Measurements from ENCODE around the gene KYNU.
"Not testable (repeated sequence)": the region's sequence is repeated elsewhere in the genome, so short reads cannot be mapped to it uniquely, and the experiment has no call there.

Gene KYNU

DNA sequence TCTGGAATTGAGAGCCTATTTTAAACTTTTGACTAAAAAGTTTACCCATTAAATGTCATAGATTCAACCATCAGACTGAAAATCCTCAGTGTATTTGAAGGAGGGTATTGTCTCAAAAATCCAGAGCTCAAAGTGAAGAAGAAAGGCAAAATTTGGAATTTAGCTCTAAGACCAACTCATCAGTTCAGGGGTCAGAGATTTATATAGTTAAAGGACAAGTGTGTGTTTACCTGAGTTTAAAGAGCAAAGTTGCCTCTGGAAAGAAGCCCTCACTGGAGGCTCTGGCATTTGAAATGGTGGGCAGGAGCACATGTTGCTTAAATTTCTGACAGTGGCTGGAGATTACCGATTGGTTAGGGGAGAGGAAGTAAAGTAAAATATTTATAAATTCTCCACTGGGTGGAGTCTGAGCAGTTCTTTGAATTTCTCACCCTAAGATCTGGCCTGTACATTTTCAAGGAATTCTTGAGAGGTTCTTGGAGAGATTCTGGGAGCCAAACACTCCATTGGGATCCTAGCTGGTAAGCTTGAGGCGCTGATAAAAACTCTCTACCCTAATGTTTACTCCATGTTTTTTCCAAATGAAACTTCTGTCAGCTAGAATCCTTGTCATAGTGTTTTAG is at the start of gene KYNU:
TSS of gene KYNU (plus strand) at position 449 of the 623 bp plus-strand sequence. CDS start 7,704 bp downstream, outside the sequence.
- no peak for DNase-seq

DNA sequence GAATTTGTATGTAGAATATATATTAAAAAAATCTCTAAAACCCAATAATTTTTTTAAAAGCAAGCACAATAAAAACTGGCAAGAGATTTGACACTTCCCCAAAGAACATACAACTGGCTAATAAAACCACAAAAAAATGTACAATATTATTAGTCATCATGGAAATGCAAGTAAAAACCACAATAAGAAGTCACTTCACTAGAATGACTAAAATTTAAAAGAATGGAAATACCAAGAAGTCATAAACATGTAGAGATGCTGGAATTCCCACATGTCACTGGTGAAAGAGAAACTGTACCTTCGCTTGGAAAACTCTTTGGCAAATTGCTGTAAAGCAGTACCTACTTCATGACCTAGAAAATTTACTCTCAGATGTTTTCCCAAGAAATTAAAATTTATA is 43.4 kb upstream of the KYNU start:
- DNase-seq = no peak

DNA sequence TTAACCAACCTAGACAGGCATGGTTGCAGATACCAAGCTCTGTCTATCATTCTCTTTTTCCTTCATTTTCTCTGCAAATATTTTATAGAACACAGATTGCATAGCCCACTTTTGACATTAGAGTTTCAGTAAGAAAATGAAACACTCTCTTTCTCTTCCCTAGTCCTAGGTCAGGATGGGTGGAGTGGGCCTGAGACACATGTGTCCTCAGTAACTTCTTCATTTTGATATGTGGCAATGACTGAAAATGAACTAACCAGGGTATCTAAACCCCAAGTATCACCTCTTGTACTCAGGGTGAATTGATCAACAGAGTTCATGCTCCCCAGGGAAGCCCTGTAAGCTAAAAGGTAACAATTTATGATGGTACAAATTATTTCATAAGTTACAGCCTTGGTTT is 37.0 kb upstream of the KYNU start:
- no peak for DNase-seq

DNA sequence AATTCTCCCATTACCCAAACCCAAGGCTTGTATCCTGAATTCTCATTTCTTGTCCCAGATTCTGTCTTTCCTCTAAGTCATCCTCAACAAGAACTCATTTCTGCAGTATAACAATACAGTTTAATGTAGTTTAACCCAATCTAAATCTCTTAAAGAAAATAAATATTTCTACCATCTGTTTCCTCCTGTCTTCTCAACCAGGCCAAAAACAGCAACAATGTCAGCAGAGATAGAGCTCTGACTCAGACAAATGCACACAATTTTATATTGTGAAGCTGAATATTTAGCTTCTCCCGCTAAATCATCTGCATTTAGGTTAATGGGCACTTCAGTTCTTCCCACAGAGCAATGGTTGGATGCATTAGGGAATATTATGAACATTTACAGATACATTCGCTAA is 35.7 kb upstream of the KYNU start:
- no peak for DNase-seq

DNA sequence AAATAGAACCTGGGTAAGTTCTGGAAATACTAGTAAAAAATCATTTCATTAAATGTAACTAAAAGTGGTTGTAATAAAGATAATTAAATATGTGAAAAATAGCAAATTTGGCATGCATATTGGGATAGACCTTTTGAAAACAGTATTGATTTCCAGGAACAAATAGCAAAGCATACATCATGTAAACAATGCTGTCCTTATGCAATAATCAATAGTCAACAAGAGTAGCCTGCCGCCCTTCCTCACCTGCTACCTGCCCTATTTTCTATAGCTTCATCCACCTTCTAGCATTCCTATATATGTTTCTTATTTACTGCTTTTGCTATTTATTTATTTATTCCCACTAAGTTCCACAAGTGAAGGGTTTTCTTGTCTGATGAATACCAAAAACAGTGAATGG is 35.1 kb upstream of the KYNU start:
- no peak for DNase-seq

DNA sequence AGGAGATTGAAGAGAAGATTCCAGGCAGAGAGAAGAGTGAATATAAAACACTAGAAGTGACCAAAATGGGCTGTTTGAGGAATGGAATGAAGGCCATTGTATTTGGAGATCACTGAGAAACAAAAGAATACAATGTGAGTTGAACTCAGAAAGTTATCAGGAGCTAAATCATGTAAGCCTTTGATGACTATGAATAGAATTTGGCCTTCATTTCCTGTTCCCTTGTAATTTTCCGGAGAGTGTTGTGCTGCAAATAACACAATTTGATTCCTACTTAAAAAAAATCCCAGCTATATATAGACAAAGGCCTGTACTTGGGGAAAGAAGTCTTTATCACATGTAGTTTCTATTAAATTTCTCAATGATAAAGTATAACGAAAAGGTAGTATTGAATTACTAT is 33.7 kb upstream of the KYNU start:
- DNase-seq = no peak

DNA sequence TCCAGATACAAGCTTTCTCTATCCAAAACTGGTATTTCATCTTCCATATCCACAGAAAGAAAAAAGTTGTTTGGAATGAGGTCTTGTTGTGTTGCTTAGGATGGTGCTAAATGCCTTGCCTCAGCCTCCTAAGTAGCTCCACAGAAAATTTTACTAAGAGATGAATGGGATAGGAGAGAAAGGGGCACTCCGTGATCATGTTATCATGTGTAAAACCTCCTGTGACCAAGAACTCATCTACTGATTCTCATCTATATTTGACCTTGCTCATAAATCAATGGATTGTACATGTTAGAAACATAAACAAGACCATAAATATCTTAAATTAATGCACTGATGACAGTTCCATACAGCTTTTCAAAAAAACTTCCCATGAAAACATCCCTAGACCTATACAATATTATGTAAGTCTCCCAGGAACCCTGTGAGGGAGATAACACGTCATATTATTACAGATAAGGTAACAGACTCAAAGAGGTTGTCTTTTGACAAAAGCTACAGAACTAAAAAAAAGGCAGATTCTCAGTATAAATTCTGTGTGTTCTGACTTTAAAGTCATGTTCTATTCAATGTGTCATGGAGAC is 29.3 kb upstream of the KYNU start:
- DNase-seq = no peak

DNA sequence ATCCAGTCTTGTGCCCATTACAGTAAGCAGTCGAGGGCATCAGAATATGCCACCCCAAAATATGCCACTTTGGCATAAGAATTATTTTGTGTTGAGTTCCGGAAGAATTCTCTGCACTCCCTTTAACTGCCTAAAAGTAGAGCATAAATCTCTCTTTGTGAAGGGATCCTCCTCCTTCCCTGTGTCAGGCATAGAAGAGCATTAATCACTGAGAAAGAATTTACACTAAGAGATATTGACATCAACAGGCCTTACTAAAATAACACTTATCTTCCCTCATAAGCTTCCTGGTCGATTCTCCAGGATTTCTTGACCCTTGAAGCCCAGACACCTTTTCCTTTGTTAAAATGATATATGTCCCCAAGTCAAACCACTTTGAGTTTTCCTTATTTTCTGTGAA is 27.6 kb upstream of the KYNU start:
- no peak for DNase-seq

DNA sequence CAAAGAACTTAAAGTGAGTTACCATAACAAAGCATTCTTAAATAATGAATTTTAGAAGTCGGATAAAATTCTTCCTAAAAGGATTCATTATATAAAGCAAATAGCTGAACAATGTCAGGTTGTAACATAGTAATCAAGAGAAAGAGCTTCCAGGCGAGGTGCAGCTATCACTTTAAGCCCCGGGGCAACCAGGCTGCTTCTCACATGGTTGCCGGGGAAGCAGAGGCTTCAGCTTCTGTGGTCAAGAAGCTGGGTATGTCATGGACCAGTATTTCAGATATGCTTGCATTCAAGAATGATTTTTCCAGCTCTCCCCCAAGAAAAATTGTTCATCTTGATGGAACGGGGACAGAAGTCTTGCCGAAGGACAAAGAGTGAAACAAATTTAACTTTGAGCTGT is 23.6 kb upstream of the KYNU start:
- DNase-seq = no peak

DNA sequence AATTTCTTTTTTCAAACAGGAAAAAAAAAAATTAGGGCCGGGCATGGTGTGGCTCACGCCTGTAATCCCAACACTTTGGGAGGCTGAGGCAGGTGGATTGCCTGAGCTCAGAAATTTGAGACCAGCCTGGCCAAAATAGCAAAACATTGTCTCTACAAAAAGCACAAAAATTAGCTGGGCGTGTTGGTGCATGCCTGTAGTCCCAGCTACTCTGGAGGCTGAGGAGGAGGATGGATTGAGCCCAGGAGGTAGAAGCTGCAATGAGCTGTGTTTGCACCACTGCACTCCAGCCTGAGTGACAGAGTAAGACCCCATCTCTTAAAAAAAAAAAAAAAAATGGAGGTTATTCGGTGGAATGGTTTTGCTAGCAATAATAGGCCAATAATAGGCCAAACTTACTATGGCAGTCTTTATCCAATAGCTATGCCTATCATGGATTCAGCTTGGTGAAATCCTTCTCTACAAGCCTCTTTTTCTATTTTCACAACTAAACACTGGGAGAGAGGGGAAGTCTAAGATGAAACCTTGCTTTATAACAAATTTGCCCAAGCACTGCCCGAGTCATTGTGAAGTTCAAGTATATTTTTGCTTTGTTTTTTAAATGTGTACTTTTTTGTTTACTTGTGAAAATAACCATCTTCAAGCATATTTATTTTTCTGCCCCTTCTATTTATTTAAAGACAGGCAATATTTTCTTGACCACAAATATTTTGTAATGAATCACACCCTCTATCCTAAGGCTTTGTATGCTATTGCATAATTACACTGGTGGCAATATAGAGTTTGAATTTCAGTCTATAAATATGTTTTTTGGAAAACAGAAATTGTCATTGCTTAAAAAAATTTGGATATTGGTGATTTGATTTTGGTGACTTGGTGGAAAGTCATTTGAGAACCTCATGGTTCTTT is 20.0 kb upstream of the KYNU start:
- no peak for DNase-seq

DNA sequence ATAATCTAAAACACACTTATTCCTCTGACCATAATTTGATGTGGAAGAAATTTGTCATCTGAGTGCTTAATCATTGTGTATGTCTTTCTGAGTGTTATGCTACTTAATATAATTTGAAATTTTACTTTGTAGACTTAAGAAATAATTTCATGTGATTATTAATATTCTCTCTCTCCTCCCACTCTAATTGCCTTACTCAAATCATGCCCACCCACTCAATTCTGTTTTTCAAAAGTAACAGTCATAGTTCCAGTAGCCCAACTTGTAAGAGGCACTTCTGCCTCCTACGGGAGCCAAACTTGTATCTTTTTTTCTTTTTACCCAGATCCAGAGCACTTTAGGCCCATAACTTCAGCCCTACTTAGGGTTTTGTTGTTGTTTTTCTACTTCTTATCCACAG is 18.5 kb upstream of the KYNU start:
- no peak for DNase-seq

DNA sequence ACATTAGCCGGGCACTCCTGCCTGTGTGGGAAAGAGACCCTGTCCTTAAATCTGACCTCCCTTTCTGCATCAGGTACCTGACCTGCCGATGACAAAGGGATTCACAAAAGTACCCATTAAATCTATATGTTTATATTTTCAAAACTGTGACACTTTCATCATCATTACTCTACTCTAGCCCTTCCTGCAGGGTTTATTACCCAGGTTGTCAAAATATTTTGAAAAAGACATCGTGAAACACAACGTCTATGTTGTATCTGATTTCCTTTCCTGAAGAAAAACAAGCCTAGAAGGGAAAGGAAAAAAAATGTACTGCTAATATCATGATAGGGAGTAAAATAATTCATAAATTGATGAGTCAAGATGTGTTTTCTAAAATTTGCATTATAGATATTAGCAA is 15.2 kb upstream of the KYNU start:
- no peak for DNase-seq

DNA sequence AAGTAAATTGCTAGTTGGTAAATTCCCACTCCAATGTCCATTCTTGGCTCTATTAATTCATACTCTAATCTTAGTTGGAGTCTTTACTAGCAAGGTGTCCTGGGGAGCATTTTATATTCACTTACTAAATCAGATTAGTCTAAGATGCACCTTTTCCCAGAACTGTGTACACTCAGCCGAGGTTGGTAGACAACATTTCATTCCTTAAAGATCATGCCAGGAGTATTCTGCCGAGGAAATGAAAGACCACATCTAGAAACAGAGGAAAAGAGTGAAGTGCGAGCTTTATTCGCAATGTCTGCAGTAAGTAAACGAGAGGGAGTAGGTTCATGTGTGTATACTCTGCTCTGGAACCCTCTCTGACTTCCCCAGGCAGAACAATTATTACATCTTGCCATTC is 14.6 kb upstream of the KYNU start:
- no peak for DNase-seq

DNA sequence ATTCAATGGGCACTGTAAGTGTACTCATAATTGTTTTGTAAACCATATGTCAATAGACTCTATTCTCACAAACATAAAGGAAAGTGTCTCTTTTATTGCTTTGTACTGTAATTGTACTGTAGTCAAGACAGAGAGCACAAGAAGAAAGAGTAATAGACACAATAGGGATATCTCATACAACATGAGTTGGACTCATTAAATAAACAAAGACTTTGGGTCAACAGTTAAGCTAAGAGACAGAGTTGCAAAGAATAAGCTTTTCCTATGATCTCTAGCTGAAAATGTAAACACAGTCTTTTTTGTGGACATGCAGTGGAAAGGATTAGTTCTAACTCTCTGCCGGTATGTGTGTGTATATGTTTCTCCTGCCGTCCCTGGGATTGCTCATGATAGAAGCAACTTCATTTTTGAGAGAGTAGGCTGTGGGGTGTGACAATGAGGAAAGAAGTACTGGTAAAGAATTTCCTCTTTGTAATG is 13.9 kb upstream of the KYNU start:
- DNase-seq = no peak

DNA sequence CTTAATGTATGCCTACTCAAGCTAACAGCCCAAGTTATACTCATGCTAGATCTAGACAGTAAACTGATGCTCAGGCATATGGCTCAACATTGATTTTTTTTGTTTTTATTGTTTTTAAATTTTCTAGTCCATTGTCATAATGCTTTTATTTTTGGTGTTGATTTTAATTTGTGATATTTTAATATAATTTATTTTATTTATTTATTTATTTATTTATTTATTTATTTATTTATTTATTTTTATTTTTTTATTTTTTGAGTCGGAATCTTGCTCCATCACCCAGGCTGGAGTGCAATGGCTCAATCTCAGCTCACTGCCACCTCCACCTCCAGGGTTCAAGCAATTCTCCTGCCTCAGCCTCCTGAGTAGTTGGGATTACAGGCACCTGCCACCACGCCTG is 12.9 kb upstream of the KYNU start:
- DNase-seq = not testable (repeated sequence)

DNA sequence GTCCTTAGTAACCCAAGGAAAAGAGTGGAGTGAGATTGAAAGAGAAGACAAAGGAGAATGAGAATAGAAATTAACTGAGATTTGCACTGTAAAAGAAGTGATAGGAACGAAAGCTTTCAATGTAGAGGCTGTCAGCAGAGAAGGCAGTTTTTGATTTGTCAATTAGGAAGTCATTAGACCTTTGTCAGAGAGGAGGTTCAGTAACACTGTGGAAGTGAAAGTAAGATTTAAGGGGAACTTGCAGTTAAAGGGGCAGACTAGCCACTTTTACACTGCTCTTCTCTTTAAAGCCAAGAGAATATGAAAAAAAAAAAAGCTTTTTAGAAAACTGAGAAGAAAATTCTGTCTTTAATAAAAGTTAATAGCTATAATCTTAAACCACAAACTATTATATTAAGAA is 11.5 kb upstream of the KYNU start:
- DNase-seq = no peak

DNA sequence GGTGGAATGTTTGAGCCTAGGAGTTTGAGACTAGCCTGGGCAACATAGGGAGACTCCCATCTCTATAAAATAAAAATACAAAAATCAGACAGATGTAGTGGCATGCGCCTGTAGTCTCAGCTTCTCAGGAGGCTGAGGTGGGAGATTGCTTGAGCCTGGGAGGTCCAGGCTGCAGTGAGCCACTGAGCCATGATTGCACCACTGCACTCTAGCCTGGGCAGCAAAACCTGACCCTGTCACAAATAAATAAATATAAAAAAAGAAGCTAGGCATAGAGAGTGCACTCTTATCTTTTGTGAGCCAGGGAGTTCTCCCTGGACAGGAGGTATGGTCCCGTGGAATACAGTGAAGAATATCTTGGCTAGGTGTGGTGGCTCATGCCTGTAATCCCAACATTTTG is 11.0 kb upstream of the KYNU start:
- no peak for DNase-seq

DNA sequence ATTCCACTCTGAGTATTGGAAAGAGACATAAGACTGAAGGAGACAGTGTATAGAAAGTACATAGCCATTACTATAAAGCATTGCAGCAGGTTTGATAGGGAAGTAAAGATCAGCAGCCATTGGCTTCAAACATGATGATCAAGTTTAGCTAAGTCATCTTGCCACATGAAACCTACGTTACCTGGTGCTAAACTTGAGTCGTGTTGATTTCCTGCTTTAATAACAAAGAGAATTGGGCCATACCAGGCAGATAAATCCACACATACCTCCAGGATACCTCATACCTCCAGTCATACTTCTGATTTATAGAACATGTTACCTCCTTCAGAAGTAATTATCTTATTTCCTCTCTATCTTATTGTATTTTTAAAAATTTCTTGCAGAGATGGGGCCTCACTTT is 10.3 kb upstream of the KYNU start:
- no peak for DNase-seq

DNA sequence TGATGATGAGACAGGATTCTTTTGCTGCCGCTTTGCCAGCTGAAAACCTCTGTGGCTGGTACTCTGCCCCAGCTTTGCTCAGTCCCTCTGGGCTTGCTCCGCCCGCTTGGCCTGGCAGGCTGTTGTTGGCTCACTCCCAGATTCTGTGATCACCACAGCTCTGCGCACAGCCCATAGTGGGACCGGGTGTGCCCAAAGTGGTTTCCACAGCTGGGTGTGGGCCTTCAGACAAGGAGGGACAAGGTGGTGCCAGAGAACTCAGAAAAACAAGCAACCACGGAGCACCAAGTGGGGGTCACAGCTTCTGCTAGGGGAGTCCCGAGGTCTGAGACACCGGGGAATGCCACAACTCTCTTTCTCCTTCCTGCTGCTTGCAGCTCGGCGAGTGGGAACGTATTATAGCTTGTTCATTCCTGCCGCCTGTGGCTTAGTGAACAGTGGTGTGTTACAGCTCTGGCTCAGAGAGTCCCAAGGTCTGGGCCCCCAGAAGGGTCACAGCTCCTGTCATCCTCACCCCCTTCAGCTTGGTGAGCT is 9.2 kb upstream of the KYNU start:
- no peak for DNase-seq

DNA sequence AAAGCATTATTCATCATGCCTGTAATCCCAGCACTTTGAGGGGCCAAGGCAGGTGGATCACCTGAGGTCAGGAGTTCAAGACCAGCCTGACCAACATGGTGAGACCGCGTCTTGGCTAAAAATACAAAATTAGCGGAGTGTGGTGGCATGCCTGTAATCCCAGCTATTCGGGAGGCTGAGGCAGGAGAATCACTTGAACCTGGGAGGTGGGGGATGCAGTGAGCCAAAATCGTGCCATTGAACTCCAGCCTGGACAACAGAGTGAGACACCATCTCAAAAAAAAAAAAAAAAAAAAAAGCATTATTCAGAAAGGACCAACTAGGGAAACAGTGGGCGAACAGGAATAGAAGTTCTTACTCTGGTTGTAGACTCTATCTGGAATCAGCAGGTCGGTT is 8.4 kb upstream of the KYNU start:
- DNase-seq = not testable (repeated sequence)

DNA sequence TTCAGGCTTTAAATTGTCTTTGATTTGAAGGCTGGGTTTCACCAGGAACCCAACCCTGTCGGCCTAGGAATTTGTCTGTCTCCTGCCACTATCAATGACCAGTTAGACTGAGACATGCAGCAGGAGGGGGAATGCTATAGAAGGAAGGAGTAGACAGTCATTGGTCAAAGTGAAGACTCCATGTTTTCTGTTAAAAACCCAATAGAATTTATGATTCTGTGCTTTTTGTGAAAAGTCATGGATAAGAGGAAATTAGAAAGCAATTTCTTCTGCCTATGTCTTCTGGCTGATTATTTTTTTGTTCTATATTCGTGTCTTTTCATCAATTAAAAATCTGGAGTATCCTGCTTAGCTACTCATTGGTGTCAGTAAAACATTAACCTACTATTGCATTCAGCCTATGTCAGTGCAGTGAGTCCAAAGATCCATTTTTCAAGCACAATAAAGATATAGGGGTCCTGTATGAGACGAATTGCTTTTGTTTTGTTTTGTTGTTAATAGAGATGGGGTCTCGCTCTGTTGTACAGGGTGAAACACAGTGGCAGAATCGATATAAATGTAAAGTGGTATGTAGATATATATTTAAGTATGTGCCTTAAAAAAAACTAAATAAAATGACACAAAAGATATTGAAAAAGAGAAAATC is 7.9 kb upstream of the KYNU start:
- no peak for DNase-seq

DNA sequence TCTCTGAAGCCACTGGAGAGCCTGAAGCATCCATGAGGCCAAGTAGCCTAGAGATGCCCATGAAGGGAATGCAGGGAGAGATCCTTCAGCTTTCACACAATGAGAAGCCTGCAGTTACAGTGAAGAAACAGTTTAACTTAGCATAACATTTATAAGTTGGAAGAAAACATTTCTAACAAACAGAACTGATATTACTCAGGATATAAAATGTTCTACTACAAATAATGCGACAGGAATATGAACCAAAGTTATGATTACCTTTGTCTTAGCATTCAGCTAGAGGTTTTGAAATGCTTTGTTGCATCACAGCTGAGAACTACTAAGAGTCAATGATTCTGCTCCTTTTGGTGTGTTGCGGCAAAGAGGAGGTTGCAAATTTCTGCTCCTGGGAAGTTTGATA is 6.9 kb upstream of the KYNU start:
- no peak for DNase-seq

DNA sequence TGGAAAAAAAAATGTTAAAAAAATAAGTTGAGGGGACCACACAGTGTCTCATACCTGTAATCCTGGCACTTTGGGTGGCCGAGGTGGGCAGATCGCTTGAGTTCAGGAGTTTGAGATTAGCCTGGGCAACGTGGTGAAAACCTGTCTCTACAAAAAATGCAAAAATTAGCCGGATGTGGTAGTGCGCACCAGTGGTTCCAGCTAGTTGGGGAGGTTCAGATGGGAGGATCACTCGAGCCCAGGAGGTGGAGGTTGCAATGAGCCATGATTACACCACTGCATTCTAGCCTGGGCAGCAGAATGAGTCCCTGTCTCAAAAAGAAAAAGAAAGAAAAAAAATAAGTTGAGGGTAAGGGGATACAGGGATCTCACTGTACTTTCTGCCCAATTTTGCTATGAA is 6.1 kb upstream of the KYNU start:
- no peak for DNase-seq
